PC-9 (cell line): ENCODE data around the gene CEACAM8.

Experiments used
- CTCF ChIP-seq: fragments of 200-600 bp; sonication (generic); conservative IDR thresholded peaks from 2 replicates; pipeline ENCODE4 v1.6.1; 2017; ENCODE audit warnings: mixed run types, antibody characterized with exemption, mild to moderate bottlenecking, moderate library complexity
- EZH2 ChIP-seq: fragments of 200-600 bp; sonication (generic); IDR thresholded peaks from 2 replicates; pipeline ENCODE4 v1.8.0; 2017; ENCODE audit warnings: antibody characterized with exemption, low read depth

GRCh38 chr19:42540071-42540553 lies 54.6 kb downstream of the CEACAM8 start:
- no peak for TF ChIP-seq EZH2
- TF ChIP-seq CTCF: no peak
